ENCODE results near the gene BCAS4. TPM values are rescaled to one million over a fixed set of nuclear protein-coding genes. Genes with fewer than 3 reads are reported as not detected.

The BCAS4 gene
- total and polyA plus RNA-seq, 2 experiments from 2014 or later: 22.2 to 24.8 TPM

- DNase-seq (ENCODE audit: low spot score): no peak
- no peak overlapping the region for H3K4me3 Mint-ChIP-seq
- H3K27me3 Mint-ChIP-seq (ENCODE audit: insufficient read depth, low read depth, poor library complexity): peaks cover 5% of the 10 kb centered on the region
- Histone ChIP-seq H4K20me1 (replicated peaks; ENCODE audit: insufficient read depth) (peaks cover 77% of the 10 kb centered on the region), H3K27me3 (ENCODE audit: insufficient read depth) (no peaks in the 10 kb centered on the region), H3F3A (replicated peaks; ENCODE audit: low read depth) (no peaks in the 10 kb centered on the region), H3K36me3 (ENCODE audit: insufficient read depth) (peaks cover 22% of the 10 kb centered on the region; the same call in 1 of the 2 replicates), H3K4me3 (no peak overlapping the region), H3K4me1 (ENCODE audit: insufficient read depth) (peaks cover 15% of the 10 kb centered on the region; the same call in 1 of the 2 replicates), H3K9me2 (ENCODE audit: insufficient read depth) (no peaks in the 10 kb centered on the region), H3K27ac (ENCODE audit: low read depth) (peak overlapping the region; percentile 41; the same call in 1 of the 2 replicates), H3K79me2 (replicated peaks; ENCODE audit: insufficient read depth) (peaks cover 100% of the 10 kb centered on the region), H2AFZ (no peak overlapping the region), H3K4me2 (no peak overlapping the region)
- TF ChIP-seq NANOG (IDR thresholded peaks at IDR 0.05; ENCODE audit: borderline replicate concordance) (no peak), JUNB (IDR thresholded peaks at IDR 0.05; ENCODE audit: unreplicated experiment) (no peak), CREB1 (CRISPR knock-in tag; IDR thresholded peaks at IDR 0.05; ENCODE audit: low read depth) (no peak), ZNF331 (CRISPR knock-in tag; IDR thresholded peaks at IDR 0.05; ENCODE audit: low read depth) (no peak), ZNF114 (CRISPR knock-in tag; IDR thresholded peaks at IDR 0.05) (no peak), STAT1 (IDR thresholded peaks at IDR 0.05; ENCODE audit: unreplicated experiment) (no peak), EZH2phosphoT487 (IDR thresholded peaks at IDR 0.05; ENCODE audit: unreplicated experiment) (no peak)
- TF ChIP-seq, protein P1, sequence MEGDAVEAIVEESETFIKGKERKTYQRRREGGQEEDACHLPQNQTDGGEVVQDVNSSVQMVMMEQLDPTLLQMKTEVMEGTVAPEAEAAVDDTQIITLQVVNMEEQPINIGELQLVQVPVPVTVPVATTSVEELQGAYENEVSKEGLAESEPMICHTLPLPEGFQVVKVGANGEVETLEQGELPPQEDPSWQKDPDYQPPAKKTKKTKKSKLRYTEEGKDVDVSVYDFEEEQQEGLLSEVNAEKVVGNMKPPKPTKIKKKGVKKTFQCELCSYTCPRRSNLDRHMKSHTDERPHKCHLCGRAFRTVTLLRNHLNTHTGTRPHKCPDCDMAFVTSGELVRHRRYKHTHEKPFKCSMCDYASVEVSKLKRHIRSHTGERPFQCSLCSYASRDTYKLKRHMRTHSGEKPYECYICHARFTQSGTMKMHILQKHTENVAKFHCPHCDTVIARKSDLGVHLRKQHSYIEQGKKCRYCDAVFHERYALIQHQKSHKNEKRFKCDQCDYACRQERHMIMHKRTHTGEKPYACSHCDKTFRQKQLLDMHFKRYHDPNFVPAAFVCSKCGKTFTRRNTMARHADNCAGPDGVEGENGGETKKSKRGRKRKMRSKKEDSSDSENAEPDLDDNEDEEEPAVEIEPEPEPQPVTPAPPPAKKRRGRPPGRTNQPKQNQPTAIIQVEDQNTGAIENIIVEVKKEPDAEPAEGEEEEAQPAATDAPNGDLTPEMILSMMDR (conservative IDR thresholded peaks at IDR 0.05; ENCODE audit: low read depth in 2 of 2): no peak
- no peaks in the 10 kb centered on the region for H3K9me3 Mint-ChIP-seq
- H3K27ac Mint-ChIP-seq: no peak overlapping the region
- H3K36me3 Mint-ChIP-seq (ENCODE audit: low read depth): peaks cover 72% of the 10 kb centered on the region
- peaks cover 20% of the 10 kb centered on the region; the same call in 2 of the 3 replicates for H3K4me1 Mint-ChIP-seq
- ATAC-seq: no peak
These were observed 109.3 kb downstream of the BCAS4 start for GRCh38 chr20:50904067-50904570.

DNA sequence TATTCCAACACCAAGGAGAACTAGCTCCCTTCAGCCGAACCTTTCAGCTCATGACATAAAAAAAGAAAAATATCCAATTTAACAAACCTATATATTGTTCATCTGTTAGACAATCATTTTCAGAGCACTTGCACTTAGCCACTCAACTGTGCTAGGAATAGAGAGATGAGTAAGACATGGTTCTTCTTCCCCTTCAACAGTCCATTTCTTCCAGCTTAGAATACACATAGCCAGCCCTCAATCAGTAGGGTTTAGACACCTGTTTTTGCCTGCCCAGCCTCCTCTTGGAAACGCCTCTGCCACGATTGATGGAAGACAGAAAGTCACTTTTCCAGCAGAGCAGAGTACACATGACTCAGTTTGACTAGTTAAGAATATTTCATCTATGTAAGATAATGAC, 114.6 kb downstream of the BCAS4 start:
- Mint-ChIP-seq H3K27me3 (ENCODE audit: insufficient read depth, low read depth, poor library complexity) (peaks cover 19% of the 10 kb centered on the region), H3K36me3 (ENCODE audit: low read depth) (peaks cover 59% of the 10 kb centered on the region; the same call in 2 of the 3 replicates), H3K9me3 (no peaks in the 10 kb centered on the region), H3K4me1 (peaks cover 55% of the 10 kb centered on the region), H3K27ac (no peak overlapping the region), H3K4me3 (no peak overlapping the region)
- Histone ChIP-seq H3K27me3 (ENCODE audit: insufficient read depth) (no peaks in the 10 kb centered on the region), H3K9me2 (ENCODE audit: insufficient read depth) (no peaks in the 10 kb centered on the region), H3K4me3 (no peak overlapping the region), H4K20me1 (replicated peaks; ENCODE audit: insufficient read depth) (peaks cover 98% of the 10 kb centered on the region), H3K79me2 (replicated peaks; ENCODE audit: insufficient read depth) (peaks cover 100% of the 10 kb centered on the region), H3K4me2 (no peak overlapping the region), H3K4me1 (ENCODE audit: insufficient read depth) (peaks cover 43% of the 10 kb centered on the region), H3K27ac (ENCODE audit: low read depth) (no peak overlapping the region; the same call in 1 of the 2 replicates), H3K36me3 (ENCODE audit: insufficient read depth) (no peaks in the 10 kb centered on the region), H3F3A (replicated peaks; ENCODE audit: low read depth) (no peaks in the 10 kb centered on the region; the same call in 1 of the 2 replicates), H2AFZ (no peak overlapping the region)
- ATAC-seq: no peak
- DNase-seq (ENCODE audit: low spot score): no peak
- TF ChIP-seq ZNF462 (CRISPR knock-in tag; IDR thresholded peaks at IDR 0.05): no peak
- TF ChIP-seq, protein P2, sequence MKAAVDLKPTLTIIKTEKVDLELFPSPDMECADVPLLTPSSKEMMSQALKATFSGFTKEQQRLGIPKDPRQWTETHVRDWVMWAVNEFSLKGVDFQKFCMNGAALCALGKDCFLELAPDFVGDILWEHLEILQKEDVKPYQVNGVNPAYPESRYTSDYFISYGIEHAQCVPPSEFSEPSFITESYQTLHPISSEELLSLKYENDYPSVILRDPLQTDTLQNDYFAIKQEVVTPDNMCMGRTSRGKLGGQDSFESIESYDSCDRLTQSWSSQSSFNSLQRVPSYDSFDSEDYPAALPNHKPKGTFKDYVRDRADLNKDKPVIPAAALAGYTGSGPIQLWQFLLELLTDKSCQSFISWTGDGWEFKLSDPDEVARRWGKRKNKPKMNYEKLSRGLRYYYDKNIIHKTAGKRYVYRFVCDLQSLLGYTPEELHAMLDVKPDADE (IDR thresholded peaks at IDR 0.05): no peak
- TF ChIP-seq EZH2phosphoT487 (IDR thresholded peaks at IDR 0.05; ENCODE audit: unreplicated experiment): no peak
- TF ChIP-seq STAT1 (IDR thresholded peaks at IDR 0.05; ENCODE audit: unreplicated experiment): no peak

Measured in GM23338 (cell line).